A549 (cell line): ENCODE data around the gene SRGAP1.

Source experiments
- POLR2A ChIP-seq: IDR thresholded peaks from 2 replicates; pipeline ENCODE4 v1.6.1; 2012; ENCODE audit warnings: mild to moderate bottlenecking, low read length
- TF ChIP-seq, protein P1 (sequence below): fragments of >200 bp; sonication (Bioruptor Twin); formaldehyde crosslinking; IDR thresholded peaks from 3 replicates; pipeline ENCODE4 v1.5.1; 2016
- TF ChIP-seq, protein P2 (sequence below): IDR thresholded peaks from 2 replicates; pipeline ENCODE4 v1.6.1; 2012
- TF ChIP-seq, protein P3 (sequence below): fragments of 200-600 bp; sonication (generic); IDR thresholded peaks from 2 replicates; pipeline ENCODE4 v1.6.1; 2016; ENCODE audit warnings: antibody characterized with exemption, mild to moderate bottlenecking, moderate library complexity
- TF ChIP-seq, protein P4 (sequence below): fragments of 250-450 bp; sonication (Bioruptor Pico); IDR thresholded peaks from 2 replicates; pipeline ENCODE4 v1.5.0; 2021; ENCODE audit warnings: mild to moderate bottlenecking, moderate library complexity, borderline replicate concordance

DNA sequence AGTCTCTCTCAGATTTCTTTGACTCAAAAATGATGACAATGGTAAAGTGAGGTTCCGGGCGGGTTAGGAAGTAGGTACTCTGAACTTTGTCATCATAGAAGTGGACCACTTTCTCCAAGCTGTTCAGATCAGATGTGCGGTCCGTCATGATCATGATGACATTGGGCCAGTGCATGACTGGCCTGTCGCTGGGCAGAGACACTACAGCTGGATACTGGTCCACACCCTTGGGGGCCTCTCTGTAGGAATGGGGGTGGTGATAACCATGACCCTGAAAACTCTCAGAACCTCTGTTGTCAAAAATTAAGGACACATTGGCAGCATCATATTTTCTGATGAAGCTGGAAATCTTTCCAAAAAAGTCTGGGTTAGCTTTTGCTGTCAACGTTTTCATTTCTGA is 349.4 kb downstream of the SRGAP1 start:
- no peak for TF ChIP-seq POLR2A
- TF ChIP-seq, protein P1, sequence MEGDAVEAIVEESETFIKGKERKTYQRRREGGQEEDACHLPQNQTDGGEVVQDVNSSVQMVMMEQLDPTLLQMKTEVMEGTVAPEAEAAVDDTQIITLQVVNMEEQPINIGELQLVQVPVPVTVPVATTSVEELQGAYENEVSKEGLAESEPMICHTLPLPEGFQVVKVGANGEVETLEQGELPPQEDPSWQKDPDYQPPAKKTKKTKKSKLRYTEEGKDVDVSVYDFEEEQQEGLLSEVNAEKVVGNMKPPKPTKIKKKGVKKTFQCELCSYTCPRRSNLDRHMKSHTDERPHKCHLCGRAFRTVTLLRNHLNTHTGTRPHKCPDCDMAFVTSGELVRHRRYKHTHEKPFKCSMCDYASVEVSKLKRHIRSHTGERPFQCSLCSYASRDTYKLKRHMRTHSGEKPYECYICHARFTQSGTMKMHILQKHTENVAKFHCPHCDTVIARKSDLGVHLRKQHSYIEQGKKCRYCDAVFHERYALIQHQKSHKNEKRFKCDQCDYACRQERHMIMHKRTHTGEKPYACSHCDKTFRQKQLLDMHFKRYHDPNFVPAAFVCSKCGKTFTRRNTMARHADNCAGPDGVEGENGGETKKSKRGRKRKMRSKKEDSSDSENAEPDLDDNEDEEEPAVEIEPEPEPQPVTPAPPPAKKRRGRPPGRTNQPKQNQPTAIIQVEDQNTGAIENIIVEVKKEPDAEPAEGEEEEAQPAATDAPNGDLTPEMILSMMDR = no peak
- TF ChIP-seq, protein P2, sequence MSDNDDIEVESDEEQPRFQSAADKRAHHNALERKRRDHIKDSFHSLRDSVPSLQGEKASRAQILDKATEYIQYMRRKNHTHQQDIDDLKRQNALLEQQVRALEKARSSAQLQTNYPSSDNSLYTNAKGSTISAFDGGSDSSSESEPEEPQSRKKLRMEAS = no peak
- TF ChIP-seq, protein P3, sequence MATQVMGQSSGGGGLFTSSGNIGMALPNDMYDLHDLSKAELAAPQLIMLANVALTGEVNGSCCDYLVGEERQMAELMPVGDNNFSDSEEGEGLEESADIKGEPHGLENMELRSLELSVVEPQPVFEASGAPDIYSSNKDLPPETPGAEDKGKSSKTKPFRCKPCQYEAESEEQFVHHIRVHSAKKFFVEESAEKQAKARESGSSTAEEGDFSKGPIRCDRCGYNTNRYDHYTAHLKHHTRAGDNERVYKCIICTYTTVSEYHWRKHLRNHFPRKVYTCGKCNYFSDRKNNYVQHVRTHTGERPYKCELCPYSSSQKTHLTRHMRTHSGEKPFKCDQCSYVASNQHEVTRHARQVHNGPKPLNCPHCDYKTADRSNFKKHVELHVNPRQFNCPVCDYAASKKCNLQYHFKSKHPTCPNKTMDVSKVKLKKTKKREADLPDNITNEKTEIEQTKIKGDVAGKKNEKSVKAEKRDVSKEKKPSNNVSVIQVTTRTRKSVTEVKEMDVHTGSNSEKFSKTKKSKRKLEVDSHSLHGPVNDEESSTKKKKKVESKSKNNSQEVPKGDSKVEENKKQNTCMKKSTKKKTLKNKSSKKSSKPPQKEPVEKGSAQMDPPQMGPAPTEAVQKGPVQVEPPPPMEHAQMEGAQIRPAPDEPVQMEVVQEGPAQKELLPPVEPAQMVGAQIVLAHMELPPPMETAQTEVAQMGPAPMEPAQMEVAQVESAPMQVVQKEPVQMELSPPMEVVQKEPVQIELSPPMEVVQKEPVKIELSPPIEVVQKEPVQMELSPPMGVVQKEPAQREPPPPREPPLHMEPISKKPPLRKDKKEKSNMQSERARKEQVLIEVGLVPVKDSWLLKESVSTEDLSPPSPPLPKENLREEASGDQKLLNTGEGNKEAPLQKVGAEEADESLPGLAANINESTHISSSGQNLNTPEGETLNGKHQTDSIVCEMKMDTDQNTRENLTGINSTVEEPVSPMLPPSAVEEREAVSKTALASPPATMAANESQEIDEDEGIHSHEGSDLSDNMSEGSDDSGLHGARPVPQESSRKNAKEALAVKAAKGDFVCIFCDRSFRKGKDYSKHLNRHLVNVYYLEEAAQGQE = no peak
- TF ChIP-seq, protein P4, sequence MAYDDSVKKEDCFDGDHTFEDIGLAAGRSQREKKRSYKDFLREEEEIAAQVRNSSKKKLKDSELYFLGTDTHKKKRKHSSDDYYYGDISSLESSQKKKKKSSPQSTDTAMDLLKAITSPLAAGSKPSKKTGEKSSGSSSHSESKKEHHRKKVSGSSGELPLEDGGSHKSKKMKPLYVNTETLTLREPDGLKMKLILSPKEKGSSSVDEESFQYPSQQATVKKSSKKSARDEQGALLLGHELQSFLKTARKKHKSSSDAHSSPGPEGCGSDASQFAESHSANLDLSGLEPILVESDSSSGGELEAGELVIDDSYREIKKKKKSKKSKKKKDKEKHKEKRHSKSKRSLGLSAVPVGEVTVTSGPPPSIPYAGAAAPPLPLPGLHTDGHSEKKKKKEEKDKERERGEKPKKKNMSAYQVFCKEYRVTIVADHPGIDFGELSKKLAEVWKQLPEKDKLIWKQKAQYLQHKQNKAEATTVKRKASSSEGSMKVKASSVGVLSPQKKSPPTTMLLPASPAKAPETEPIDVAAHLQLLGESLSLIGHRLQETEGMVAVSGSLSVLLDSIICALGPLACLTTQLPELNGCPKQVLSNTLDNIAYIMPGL = no peak
